Activated B cell treated with CpG ODN at 0.5 μM for 24 hours (primary cell): ENCODE measurements around the gene DTX3. TPM values are rescaled to one million over a fixed set of nuclear protein-coding genes. Genes with fewer than 3 reads are reported as not detected.

Experiments
- ATAC-seq: fragments of 200-7000 bp; cut with Tn5 transposase; one replicate; pipeline ENCODE4 v1.10.0; 2021; ENCODE audit warnings: low read depth, mild to moderate bottlenecking, moderate library complexity
- CTCF ChIA-PET: fragments of 350-600 bp; sonication (Branson Sonifier 250); formaldehyde crosslinking; loops from one replicate; lab custom pipeline; 2021; ENCODE audit warnings: antibody characterized with exemption; lab: Charles Lee
- POLR2A ChIA-PET: fragments of 350-600 bp; sonication (Branson Sonifier 250); formaldehyde crosslinking; loops from one replicate; lab custom pipeline; 2021; ENCODE audit warnings: antibody characterized with exemption; lab: Charles Lee
- DNase-seq: peaks from one replicate; pipeline ENCODE4 v3.0.0; 2022
- H3K27ac Mint-ChIP-seq: one replicate; pipeline ENCODE4 v1.8.0; 2020; ENCODE audit warnings: mixed read lengths
- H3K27me3 Mint-ChIP-seq: one replicate; pipeline ENCODE4 v1.8.0; 2021; ENCODE audit warnings: mixed read lengths
- H3K36me3 Mint-ChIP-seq: one replicate; pipeline ENCODE4 v1.8.0; 2021; ENCODE audit warnings: low read depth, mixed read lengths
- H3K4me1 Mint-ChIP-seq: one replicate; pipeline ENCODE4 v1.8.0; 2021; ENCODE audit warnings: mixed read lengths
- H3K4me3 Mint-ChIP-seq: one replicate; pipeline ENCODE4 v1.8.0; 2020; ENCODE audit warnings: mild to moderate bottlenecking, mixed read lengths
- H3K9me3 Mint-ChIP-seq: one replicate; pipeline ENCODE4 v1.8.0; 2020; ENCODE audit warnings: mixed read lengths
- intact Hi-C: fragments of 100-400 bp; cut with micrococcal nuclease; formaldehyde crosslinking; loops from one replicate; pipeline ENCODE4 v1.15.1; 2024
- total RNA-seq: library from RNA; stranded (reverse); gene quantifications from 2 replicates; pipeline ENCODE4 v1.2.3, GENCODE V29; 2022
- TF ChIP-seq, protein P1 (sequence below): fragments of 200-600 bp; IDR thresholded peaks from one replicate; pipeline ENCODE4 v1.8.0; 2022; ENCODE audit warnings: antibody characterized with exemption, mild to moderate bottlenecking

DTX3 gene
- total RNA-seq, 1 donor from 2014 or later = 3.7 TPM

DNA sequence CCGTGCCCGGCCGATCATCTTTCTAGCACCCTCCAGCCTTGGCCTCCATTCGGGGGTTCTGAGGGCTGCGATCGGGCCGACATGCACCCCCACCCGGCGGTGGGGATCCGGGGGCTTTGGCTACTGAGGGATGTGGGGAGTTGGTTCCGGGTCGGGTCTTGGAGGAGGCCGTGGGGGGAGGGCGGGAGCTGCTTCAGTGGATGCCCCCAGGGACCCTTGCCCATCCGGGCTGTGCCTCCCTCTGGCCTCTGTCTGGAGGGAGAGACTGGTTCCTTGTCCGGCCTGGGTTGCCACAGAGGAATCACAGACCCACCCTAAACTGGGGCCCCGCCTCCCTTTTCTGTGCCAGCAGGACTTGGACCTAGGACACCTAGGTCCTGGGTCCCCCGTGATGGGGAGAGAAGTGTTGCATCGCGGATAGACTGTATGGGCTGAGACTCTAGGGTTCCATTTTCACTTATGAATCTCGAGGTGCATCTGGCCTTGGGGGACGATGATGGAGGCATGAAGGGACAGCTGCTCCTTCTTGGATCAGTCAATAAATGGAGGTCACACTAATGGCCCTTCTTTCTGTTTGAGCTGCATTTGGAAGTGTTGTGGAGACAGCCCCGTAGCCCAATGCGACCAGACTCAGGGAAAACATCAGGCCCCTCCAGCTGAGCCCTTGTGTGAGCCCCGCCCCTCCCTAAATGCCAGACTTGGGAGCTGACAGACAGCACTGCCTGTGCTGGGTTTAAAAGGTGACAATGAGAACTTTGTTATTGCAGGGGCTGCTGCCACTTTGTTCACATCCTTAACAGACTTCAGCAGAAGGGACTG, 577 bp downstream of the DTX3 start:
- H3K27ac Mint-ChIP-seq = no peak overlapping the region
- TF ChIP-seq, protein P1, sequence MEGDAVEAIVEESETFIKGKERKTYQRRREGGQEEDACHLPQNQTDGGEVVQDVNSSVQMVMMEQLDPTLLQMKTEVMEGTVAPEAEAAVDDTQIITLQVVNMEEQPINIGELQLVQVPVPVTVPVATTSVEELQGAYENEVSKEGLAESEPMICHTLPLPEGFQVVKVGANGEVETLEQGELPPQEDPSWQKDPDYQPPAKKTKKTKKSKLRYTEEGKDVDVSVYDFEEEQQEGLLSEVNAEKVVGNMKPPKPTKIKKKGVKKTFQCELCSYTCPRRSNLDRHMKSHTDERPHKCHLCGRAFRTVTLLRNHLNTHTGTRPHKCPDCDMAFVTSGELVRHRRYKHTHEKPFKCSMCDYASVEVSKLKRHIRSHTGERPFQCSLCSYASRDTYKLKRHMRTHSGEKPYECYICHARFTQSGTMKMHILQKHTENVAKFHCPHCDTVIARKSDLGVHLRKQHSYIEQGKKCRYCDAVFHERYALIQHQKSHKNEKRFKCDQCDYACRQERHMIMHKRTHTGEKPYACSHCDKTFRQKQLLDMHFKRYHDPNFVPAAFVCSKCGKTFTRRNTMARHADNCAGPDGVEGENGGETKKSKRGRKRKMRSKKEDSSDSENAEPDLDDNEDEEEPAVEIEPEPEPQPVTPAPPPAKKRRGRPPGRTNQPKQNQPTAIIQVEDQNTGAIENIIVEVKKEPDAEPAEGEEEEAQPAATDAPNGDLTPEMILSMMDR = no peak
- peak; percentile 49 for ATAC-seq

GRCh38 chr12:57605811-57606311, 1.2 kb downstream of the DTX3 start:
- peaks cover 41% of the 10 kb centered on the region for H3K27me3 Mint-ChIP-seq
- no peaks in the 10 kb centered on the region for H3K9me3 Mint-ChIP-seq
- H3K36me3 Mint-ChIP-seq = peaks cover 19% of the 10 kb centered on the region
- H3K4me3 Mint-ChIP-seq = no peak overlapping the region
- DNase-seq (no peak), ATAC-seq (no peak)
- intact Hi-C loops = loop anchor here (1.0 kb wide), 1 partner anchor 8 kb away; no protein-coding TSS in a partner anchor
- TF ChIP-seq, protein P1 = no peak
- CTCF ChIA-PET = interaction anchor here (1.0 kb wide), 1 partner anchor 9 kb away, joined by 3 read pairs; no protein-coding TSS in a partner anchor
- H3K4me1 Mint-ChIP-seq = peaks cover 22% of the 10 kb centered on the region
- no peak overlapping the region for H3K27ac Mint-ChIP-seq
- POLR2A ChIA-PET = interaction anchor here (1.1 to 1.3 kb wide), 2 partner anchors 13 to 15 kb away, joined by 3 to 4 read pairs; partner anchors contain the start of gene PIP4K2C

More for the DNA sequence above, 577 bp downstream of the DTX3 start:
- intact Hi-C loops = loop anchor here (1.0 kb wide), 2 partner anchors 9 to 14 kb away; partner anchors contain the start of gene PIP4K2C
- Mint-ChIP-seq H3K4me3 (peak overlapping the region; percentile 77), H3K36me3 (peaks cover 26% of the 10 kb centered on the region), H3K27me3 (peaks cover 35% of the 10 kb centered on the region), H3K4me1 (peaks cover 16% of the 10 kb centered on the region), H3K9me3 (no peaks in the 10 kb centered on the region)
- POLR2A ChIA-PET = interaction anchor here (1.1 to 1.3 kb wide), 3 partner anchors 12 to 117 kb away, joined by 3 to 5 read pairs (median 4); partner anchors contain the start of gene PIP4K2C
- CTCF ChIA-PET = interaction anchor here (1.0 kb wide), 1 partner anchor 9 kb away, joined by 3 read pairs; no protein-coding TSS in a partner anchor
- no peak for DNase-seq

DNA sequence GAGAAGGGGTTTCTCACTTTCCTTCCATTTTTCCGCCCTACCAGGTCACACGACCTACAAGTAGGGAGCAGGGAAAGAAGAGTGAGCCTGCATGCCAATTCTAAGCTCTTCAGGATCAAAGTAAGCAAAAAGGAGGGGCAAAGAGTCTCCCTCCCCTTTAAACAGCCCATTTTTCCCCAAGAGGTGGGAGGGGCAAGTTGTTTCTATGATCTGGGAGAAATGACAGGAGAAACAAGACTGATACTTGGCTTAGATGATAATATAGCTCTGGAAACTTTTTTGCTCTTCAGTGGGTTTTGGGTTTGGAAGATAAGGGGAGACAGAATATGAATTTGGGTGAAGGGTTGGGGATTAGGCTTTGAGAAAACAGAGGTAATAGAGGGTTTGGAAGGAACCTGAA, 1.8 kb downstream of the DTX3 start:
- peak overlapping the region; percentile 13 for H3K4me3 Mint-ChIP-seq
- TF ChIP-seq, protein P1 = no peak
- ATAC-seq = no peak
- intact Hi-C loops = no loop called here
- peaks cover 26% of the 10 kb centered on the region for H3K4me1 Mint-ChIP-seq
- H3K36me3 Mint-ChIP-seq = peaks cover 14% of the 10 kb centered on the region
- CTCF ChIA-PET = interaction anchor here (1.0 kb wide), 1 partner anchor 8 kb away, joined by 3 read pairs; no protein-coding TSS in a partner anchor
- no peak overlapping the region for H3K27ac Mint-ChIP-seq
- no peak for DNase-seq
- peaks cover 42% of the 10 kb centered on the region for H3K27me3 Mint-ChIP-seq
- H3K9me3 Mint-ChIP-seq = no peaks in the 10 kb centered on the region
- POLR2A ChIA-PET = no interaction called here

- Mint-ChIP-seq H3K4me1 (peaks cover 27% of the 10 kb centered on the region), H3K4me3 (no peak overlapping the region)
- CTCF ChIA-PET = no interaction called here
These were observed 2.2 kb downstream of the DTX3 start for GRCh38 chr12:57606821-57607220.

More at GRCh38 chr12:57606821-57607220, 2.2 kb downstream of the DTX3 start:
- intact Hi-C loops = no loop called here
- TF ChIP-seq, protein P1 = no peak
- Mint-ChIP-seq H3K27me3 (peaks cover 42% of the 10 kb centered on the region), H3K9me3 (no peaks in the 10 kb centered on the region), H3K36me3 (peaks cover 10% of the 10 kb centered on the region), H3K27ac (no peak overlapping the region)
- POLR2A ChIA-PET = no interaction called here
- no peak for DNase-seq
- no peak for ATAC-seq
